Measurements from ENCODE around the gene RPS6KA4. TPM values are rescaled to one million over a fixed set of nuclear protein-coding genes. Genes with fewer than 3 reads are reported as not detected.

RPS6KA4 gene
- total RNA-seq, 2 experiments from 2014 or later, result 7.3 to 9.2 TPM

GRCh38 chr11:64351136-64351631 is 7.8 kb upstream of the RPS6KA4 start:
- no peaks in the 10 kb centered on the region for H3K9me3 ChIP-seq (ENCODE audit: control insufficient read depth in 1 of 2, insufficient read depth in 1 of 2, low read length in 2 of 2)
- Mint-ChIP-seq H3K27me3 (no peaks in the 10 kb centered on the region), H3K27ac (no peak overlapping the region), H3K4me1 (ENCODE audit: low read depth) (no peaks in the 10 kb centered on the region), H3K36me3 (ENCODE audit: low read depth) (peaks cover 9% of the 10 kb centered on the region), H3K9me3 (no peaks in the 10 kb centered on the region), H3K4me3 (no peak overlapping the region)
- ChIA-PET CTCF (no interaction called here), POLR2A (interaction anchor here (1.1 kb wide), 1 partner anchor 9 kb away, joined by 3 read pairs; no protein-coding TSS in a partner anchor)
- peaks cover 3% of the 10 kb centered on the region for H3K4me1 ChIP-seq (ENCODE audit: insufficient read depth, low read length)
- no peak overlapping the region for H3K4me3 ChIP-seq (ENCODE audit: low read length)
- TF ChIP-seq, protein P1, sequence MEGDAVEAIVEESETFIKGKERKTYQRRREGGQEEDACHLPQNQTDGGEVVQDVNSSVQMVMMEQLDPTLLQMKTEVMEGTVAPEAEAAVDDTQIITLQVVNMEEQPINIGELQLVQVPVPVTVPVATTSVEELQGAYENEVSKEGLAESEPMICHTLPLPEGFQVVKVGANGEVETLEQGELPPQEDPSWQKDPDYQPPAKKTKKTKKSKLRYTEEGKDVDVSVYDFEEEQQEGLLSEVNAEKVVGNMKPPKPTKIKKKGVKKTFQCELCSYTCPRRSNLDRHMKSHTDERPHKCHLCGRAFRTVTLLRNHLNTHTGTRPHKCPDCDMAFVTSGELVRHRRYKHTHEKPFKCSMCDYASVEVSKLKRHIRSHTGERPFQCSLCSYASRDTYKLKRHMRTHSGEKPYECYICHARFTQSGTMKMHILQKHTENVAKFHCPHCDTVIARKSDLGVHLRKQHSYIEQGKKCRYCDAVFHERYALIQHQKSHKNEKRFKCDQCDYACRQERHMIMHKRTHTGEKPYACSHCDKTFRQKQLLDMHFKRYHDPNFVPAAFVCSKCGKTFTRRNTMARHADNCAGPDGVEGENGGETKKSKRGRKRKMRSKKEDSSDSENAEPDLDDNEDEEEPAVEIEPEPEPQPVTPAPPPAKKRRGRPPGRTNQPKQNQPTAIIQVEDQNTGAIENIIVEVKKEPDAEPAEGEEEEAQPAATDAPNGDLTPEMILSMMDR (IDR thresholded peaks at IDR 0.05), result no peak
- H3K27me3 ChIP-seq (ENCODE audit: control insufficient read depth in 1 of 2, insufficient read depth in 2 of 2, low read length in 2 of 2), result no peaks in the 10 kb centered on the region
- ATAC-seq (ENCODE audit: poor library complexity) (no peak), DNase-seq (no peak)
- intact Hi-C loops (cut with DNase I, micrococcal nuclease), result no loop called here
- peaks cover 46% of the 10 kb centered on the region for H3K36me3 ChIP-seq (ENCODE audit: insufficient read depth, low read length)
- H3K27ac ChIP-seq (ENCODE audit: low read depth in 1 of 2, low read length in 2 of 2), result no peak overlapping the region

DNA sequence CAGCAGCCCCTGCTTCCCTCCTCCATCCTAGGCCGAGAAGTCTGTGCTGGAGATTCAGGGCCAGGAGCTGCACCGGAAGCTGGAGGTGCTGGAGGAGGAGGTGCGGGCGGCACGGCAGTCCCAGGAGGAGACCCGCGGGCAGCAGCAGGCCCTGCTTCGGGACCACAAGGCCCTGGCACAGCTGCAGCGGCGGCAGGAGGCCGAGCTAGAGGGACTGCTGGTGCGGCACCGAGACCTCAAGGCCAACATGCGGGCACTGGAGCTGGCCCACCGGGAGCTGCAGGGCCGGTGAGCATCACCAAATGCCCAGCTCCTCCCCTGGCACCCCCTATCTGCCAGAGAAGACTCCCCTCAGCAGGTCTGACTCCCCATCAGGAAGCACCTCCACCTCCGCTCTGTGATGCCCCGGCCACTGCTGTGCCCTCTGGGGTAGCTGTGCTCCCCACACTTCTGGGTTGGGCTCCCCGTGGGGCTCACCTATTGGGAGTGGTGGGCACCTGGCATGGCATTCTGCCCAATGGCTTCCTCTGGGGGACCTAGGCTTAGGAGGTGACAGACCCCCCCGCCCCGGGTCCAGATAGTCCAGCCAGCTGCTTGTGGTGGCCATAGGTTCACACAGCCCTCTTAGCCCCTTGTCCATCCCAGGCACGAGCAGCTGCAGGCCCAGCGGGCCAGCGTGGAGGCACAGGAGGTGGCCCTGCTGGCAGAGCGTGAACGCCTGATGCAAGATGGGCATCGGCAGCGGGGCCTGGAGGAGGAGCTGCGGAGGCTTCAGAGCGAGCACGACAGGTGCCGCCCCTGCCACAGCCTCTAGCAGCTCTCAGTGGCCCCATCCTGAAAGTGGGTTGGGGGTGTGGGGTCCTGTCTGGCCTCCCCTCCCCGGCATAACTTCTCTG is 6.6 kb upstream of the RPS6KA4 start:
- ATAC-seq (ENCODE audit: poor library complexity) (no peak), DNase-seq (no peak)
- H3K27ac Mint-ChIP-seq, result no peak overlapping the region
- Histone ChIP-seq H3K36me3 (ENCODE audit: insufficient read depth, low read length) (peaks cover 47% of the 10 kb centered on the region), H3K4me1 (ENCODE audit: insufficient read depth, low read length) (peaks cover 6% of the 10 kb centered on the region), H3K27me3 (ENCODE audit: control insufficient read depth in 1 of 2, insufficient read depth in 2 of 2, low read length in 2 of 2) (no peaks in the 10 kb centered on the region), H3K4me3 (ENCODE audit: low read length) (no peak overlapping the region), H3K9me3 (ENCODE audit: control insufficient read depth in 1 of 2, insufficient read depth in 1 of 2, low read length in 2 of 2) (no peaks in the 10 kb centered on the region), H3K27ac (ENCODE audit: low read depth in 1 of 2, low read length in 2 of 2) (no peak overlapping the region)
- ChIA-PET CTCF (interaction anchor here (0.6 to 0.9 kb wide), 2 partner anchors 14 to 196 kb away, joined by 3 read pairs; no protein-coding TSS in a partner anchor), POLR2A (interaction anchor here (1.1 to 1.9 kb wide), 2 partner anchors 10 to 35 kb away, joined by 3 to 10 read pairs; partner anchors contain the start of genes PRDX5 and TRMT112)
- H3K4me1 Mint-ChIP-seq (ENCODE audit: low read depth), result peaks cover 5% of the 10 kb centered on the region
- H3K27me3 Mint-ChIP-seq, result no peaks in the 10 kb centered on the region
- no peak overlapping the region for H3K4me3 Mint-ChIP-seq
- peaks cover 11% of the 10 kb centered on the region for H3K36me3 Mint-ChIP-seq (ENCODE audit: low read depth)
- H3K9me3 Mint-ChIP-seq, result no peaks in the 10 kb centered on the region
- TF ChIP-seq, protein P1 (IDR thresholded peaks at IDR 0.05), result no peak
- intact Hi-C loops (cut with DNase I, micrococcal nuclease), result no loop called here

DNA sequence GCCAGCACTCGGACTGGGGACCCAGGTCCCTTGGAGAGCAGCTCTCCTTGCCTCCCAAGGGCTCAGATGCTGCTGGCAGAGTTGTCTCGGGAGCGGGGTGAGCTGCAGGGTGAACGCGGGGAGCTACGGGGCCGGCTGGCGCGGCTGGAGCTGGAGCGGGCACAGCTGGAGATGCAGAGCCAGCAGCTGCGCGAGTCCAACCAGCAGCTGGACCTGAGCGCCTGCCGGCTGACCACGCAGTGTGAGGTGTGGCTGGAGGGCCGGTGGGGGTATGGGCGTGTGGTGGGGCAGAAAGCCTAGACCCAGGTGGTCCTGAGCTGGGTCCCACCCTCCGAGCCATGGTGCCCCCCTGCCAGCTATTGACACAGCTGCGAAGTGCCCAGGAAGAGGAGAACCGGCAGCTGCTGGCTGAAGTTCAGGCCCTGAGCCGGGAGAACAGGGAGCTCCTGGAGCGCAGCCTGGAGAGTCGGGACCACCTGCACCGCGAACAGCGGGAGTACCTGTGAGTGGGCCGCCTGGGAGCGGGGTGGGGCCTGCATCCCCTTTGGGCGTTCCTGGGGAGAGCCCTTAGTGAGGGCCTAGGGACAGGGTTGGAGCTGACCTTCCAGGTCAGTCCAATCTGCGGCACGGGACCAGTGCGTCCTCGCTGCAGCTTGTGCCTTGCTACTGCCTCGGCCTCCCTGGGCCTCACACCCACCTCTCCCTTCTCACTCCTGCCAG is 5.8 kb upstream of the RPS6KA4 start:
- H3K27me3 Mint-ChIP-seq, result no peaks in the 10 kb centered on the region
- Histone ChIP-seq H3K36me3 (ENCODE audit: insufficient read depth, low read length) (peaks cover 44% of the 10 kb centered on the region), H3K27me3 (ENCODE audit: control insufficient read depth in 1 of 2, insufficient read depth in 2 of 2, low read length in 2 of 2) (no peaks in the 10 kb centered on the region), H3K27ac (ENCODE audit: low read depth in 1 of 2, low read length in 2 of 2) (no peak overlapping the region), H3K4me3 (ENCODE audit: low read length) (no peak overlapping the region), H3K4me1 (ENCODE audit: insufficient read depth, low read length) (peaks cover 14% of the 10 kb centered on the region), H3K9me3 (ENCODE audit: control insufficient read depth in 1 of 2, insufficient read depth in 1 of 2, low read length in 2 of 2) (no peaks in the 10 kb centered on the region)
- intact Hi-C loops (cut with DNase I, micrococcal nuclease), result no loop called here
- H3K4me3 Mint-ChIP-seq, result no peak overlapping the region
- H3K9me3 Mint-ChIP-seq, result no peaks in the 10 kb centered on the region
- ATAC-seq (ENCODE audit: poor library complexity) (no peak), DNase-seq (no peak)
- H3K4me1 Mint-ChIP-seq (ENCODE audit: low read depth), result peaks cover 11% of the 10 kb centered on the region
- POLR2A ChIA-PET, result interaction anchor here (1.9 kb wide), 1 partner anchor 35 kb away, joined by 10 read pairs; the partner anchor contains the start of genes PRDX5 and TRMT112
- H3K27ac Mint-ChIP-seq, result no peak overlapping the region
- H3K36me3 Mint-ChIP-seq (ENCODE audit: low read depth), result peaks cover 9% of the 10 kb centered on the region
- CTCF ChIA-PET, result interaction anchor here (0.7 to 1.0 kb wide), 2 partner anchors 22 to 35 kb away, joined by 3 to 4 read pairs; partner anchors contain the start of gene PRDX5
- TF ChIP-seq, protein P1 (IDR thresholded peaks at IDR 0.05), result no peak
